Tibial nerve (tissue), 4 donors: ENCODE results near the gene FAU.

Experiments
- CTCF ChIP-seq, 5 experiments: fragments of 200-600 bp in 3 of 5; fragments of 450-650 bp in 2 of 5; sonication (generic) in 3 of 5; IDR thresholded peaks; one replicate each; pipeline ENCODE4 v1.5.1; 2016 to 2019; ENCODE audit warnings: antibody characterized with exemption in 5 of 5, mild to moderate bottlenecking in 3 of 5, moderate library complexity in 2 of 5
- EP300 ChIP-seq, 2 donors: sonication (generic); formaldehyde crosslinking; IDR thresholded peaks; one replicate each; pipeline ENCODE4 v1.6.1; 2017; ENCODE audit warnings: antibody characterized with exemption in 2 of 2, mild to moderate bottlenecking in 1 of 2
- POLR2A ChIP-seq, 2 donors: fragments of 450-650 bp; IDR thresholded peaks; one replicate each; pipeline ENCODE4 v1.6.1; 2017; ENCODE audit warnings: antibody characterized with exemption in 2 of 2, mild to moderate bottlenecking in 2 of 2, moderate library complexity in 2 of 2

GRCh38 chr11:65083834-65084597, 37.9 kb downstream of the FAU start, which contains the start of the genes CDCA5 and ZFPL1:
- TF ChIP-seq CTCF (IDR thresholded peaks at IDR 0.05), result peak in 1 of 5 experiments; percentile 61
- TF ChIP-seq POLR2A (IDR thresholded peaks at IDR 0.05), result peak in 1 of 2 donors; percentile 59
- TF ChIP-seq EP300 (IDR thresholded peaks at IDR 0.05), result peak; percentile 98
